ENCODE measurements around the gene PTGES.

The PTGES gene

DNA sequence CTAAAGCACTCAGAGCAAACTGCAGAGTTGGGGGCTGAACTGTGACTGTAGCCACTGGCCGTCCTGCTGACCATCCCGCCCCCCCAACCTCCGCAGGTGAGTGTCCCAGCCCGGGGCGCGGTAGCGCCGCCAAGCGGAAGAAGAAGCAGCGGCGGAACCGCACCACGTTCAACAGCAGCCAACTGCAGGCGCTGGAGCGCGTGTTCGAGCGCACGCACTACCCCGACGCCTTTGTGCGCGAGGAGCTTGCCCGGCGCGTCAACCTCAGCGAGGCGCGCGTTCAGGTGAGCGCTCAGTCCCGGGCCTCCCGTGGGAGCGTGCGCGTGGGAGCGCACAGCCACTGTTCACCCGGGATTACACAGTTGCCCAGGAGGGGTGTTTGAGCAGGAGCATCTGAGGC, 33.7 kb downstream of the PTGES start:
- no peak for DNase-seq (ENCODE audit: low read depth)

- no peak for DNase-seq (ENCODE audit: low read depth)
These were observed 34.2 kb downstream of the PTGES start for GRCh38 chr9:129718647-129719046.

DNA sequence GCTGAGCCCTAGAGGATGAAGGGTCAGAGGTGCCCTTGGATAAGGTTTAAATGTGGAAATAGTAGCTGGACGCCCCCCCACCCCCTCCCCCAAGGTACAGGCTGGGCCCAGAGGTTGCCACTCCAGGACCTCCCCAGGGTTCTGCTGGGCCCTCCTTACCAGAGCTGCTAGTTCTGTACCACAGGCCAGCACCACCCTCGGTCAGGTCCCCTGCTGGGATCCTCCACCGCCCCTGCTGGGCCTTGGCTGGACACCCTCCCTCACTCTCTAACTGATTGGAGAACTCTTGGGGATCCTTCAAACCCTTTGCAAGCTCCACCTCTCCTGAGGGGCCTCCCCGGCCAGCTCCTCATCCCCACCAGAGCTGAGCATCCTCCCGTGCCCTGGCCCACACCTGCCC, 34.9 kb downstream of the PTGES start:
- DNase-seq (ENCODE audit: low read depth), result no peak

DNA sequence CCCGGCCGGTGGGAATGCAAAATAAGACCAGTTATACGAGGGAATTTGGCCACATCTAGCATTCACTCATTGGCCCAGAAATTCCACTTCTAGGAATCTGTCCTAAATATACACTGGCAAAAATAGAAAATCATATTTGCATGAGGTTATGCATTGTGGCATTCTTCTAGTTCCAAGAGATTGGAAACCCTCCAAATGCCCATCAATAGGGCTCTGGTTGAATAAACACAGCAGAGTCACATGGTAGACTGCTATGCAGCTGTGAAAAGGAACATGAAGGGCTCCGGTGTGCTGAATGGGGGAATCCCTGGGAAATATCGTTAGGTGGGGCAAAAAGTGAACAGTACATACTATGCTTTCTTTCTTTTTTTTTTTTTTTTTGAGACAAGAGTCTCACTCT, 36.8 kb downstream of the PTGES start:
- DNase-seq (ENCODE audit: low read depth), result peak; percentile 81

DNA sequence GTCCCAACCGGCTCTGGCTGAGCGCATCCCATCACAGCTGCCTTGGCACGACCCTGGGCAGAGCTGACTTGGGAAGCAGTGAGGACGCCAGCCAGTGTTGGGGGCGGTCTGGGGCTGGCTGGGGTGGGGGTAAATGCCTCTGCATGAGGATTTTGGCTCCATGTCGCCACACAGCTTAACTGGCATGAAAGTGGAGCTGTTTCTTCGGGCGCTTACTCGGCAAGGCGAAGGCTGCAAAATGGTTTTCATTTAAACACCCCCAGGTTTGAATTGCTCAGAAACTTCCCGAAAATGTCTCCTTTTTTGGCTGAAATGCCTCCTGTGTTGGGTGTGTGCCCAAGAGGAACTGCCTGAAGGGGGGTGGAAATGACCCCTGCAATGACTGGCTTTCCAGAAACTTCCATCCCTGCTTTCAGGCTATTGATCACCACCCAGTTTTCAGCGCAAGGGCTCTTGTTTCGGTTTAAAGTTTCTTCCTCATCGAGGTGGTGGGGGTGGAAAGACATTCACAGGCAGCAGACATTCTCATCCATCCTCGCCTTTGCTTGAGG, 38.3 kb downstream of the PTGES start:
- DNase-seq (ENCODE audit: low read depth), result peak; percentile 79

- DNase-seq (ENCODE audit: low read depth), result no peak
These were observed 39.5 kb downstream of the PTGES start for GRCh38 chr9:129713402-129713679.

DNA sequence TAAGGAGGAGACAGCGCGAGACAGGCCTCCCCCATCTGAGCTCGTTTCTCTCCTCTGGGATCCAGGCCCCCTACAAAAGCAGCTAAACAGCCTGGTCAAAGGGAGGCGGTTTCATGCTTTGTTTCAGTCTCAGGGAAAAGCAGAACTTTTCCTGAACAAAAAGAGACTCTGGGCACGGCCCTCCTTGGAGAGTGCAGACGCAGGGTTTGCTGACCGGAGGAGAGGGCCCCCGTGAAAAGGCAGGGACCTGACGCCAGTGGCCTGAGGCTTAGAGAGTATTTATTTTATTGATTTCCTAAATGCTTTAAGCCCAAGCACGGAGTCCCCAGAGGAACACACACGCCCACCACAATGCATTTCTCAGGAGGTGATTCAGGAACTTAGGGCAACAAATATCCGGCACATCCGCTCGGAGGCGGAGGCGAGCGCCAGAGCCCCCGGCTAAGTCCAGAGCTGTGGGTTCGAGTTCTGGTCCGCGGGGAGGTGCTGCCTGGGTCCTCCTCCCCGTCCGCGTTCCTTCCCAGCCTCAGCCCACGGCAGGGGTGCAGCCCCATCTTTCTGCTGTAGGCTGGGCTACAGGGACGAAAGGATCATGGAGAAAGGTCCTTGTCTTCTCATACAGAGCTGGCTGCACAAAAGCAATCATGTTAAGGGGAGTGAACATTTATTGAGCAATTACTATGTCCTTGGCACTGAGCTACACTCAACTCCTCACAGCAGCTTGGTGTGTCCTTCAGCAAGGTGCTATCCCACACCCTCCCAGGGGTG, 40.0 kb downstream of the PTGES start:
- DNase-seq (ENCODE audit: low read depth), result peak; percentile 89

DNA sequence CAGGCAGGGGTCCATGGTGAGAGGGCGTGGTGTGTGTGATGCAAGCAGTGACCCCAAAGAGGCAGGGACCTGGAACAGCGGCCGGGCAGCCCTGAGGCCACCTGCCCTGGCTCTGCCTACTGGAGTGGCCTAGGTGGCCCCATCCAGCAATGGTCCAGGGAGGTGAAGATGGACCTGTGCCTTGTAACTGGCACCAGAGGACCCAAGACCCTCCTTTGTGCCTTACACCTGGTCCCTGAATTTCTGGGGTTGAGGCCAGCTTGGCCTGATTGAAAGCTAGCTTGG, 42.7 kb downstream of the PTGES start:
- no peak for DNase-seq (ENCODE audit: low read depth)

- DNase-seq (ENCODE audit: low read depth), result no peak
These were observed 43.2 kb downstream of the PTGES start for GRCh38 chr9:129709438-129710168.

GRCh38 chr9:129708793-129709192, 44.0 kb downstream of the PTGES start:
- no peak for DNase-seq (ENCODE audit: low read depth)

- DNase-seq (ENCODE audit: low read depth), result no peak
These were observed 48.0 kb downstream of the PTGES start for GRCh38 chr9:129704807-129705206.

- peak; percentile 85 for DNase-seq (ENCODE audit: low read depth)
These were observed 49.0 kb downstream of the PTGES start for GRCh38 chr9:129703667-129704355.

- DNase-seq (ENCODE audit: low read depth), result peak; percentile 85
These were observed 50.0 kb downstream of the PTGES start for GRCh38 chr9:129702589-129703520.

DNA sequence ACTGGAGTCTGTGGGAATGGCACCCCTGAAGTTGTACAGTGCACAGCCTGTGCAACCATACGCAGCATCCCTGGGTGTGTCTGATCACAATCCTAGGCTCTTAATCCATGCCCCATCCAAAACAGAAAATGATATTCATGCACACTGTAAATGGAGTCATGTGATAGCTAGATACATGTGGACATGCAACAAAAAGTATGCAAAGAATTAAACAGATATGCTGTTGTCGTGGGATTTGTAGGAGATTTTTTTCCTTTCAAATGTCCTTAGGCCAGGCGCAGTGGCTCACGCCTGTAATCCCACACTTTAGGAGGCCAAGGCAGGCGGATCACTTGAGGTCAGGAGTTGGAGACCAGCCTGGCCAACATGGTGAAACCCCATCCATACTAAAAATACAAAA, 51.3 kb downstream of the PTGES start:
- peak; percentile 83 for DNase-seq (ENCODE audit: low read depth)

- DNase-seq (ENCODE audit: low read depth), result no peak
These were observed 51.8 kb downstream of the PTGES start for GRCh38 chr9:129701054-129701453.

- DNase-seq (ENCODE audit: low read depth), result peak; percentile 79
These were observed 54.5 kb downstream of the PTGES start for GRCh38 chr9:129698254-129698757.

DNA sequence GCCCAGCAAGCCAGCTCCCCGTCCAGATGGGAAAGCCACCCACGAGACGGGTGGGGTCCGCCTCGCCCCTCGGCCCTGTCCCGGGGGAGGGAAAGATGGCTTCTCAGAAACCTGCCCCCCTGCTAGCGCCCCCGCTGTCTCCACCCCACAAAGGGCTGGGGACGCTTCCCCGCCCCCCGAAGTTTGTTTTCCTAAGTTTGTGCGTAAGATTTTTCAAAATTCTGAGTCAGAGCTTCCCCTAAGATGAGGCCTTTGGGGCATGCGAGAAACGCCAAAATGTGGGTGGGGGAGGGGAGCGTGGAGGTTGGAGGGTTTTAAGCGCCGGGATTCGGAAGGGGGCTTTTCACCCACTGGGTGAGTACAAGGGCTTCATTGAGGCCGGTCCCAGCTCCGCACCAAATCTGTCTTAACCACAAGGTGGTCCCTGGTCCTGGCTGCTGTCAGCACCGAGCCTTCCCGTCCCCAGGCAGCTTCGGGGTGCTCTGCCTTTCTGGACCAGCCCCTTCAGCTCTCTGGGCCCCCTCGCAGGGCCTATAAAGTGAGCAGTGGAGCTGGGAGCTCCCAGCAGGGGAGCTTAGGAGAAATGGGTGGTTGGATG, 55.1 kb downstream of the PTGES start:
- DNase-seq (ENCODE audit: low read depth), result peak; percentile 86

DNA sequence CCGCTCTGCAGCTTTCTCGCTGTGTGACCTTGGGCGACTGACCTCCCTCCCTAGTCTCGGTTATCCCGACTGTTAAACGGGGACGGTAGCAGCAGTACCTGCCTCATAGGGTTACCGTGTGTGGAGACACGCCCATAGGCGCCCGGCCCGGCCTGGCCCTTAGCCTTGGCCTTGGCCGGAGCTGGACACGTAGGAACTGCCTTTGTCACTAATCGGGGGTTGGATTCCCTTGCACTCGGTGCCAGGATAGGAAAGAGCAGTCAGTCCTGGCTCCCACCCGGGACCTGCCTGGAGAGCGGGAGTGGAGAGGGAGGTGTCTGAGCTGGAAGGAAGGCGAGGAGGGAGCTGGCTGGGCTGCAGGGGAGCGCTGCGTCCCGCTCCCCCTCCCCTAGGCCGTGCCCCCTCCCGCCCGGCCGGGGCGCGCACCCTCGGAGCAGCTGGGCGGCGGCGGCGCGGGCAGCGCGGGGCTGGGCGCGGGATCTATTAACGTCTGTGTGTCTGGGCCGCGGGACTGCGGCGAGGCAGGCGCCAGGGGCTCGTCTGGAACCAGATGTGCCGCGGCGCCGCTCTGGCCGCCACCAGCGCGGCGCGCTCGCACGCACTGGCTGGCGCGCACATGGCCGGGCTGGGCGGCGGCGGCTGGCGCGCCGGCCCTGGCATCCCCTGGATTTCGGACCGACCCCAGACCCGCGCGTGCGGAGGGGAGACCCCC, 55.7 kb downstream of the PTGES start:
- DNase-seq (ENCODE audit: low read depth), result peak; percentile 78

- no peak for DNase-seq (ENCODE audit: low read depth)
These were observed 57.0 kb downstream of the PTGES start for GRCh38 chr9:129695870-129696269.

GRCh38 chr9:129694243-129694646, 58.6 kb downstream of the PTGES start:
- DNase-seq (ENCODE audit: low read depth), result peak; percentile 88

GRCh38 chr9:129693741-129694140, 59.1 kb downstream of the PTGES start:
- DNase-seq (ENCODE audit: low read depth), result peak; percentile 45

All from fibroblast of gingiva (primary cell).